OCI-LY7 (cell line): Measurements from ENCODE around the gene ARHGAP24. TPM values are rescaled to one million over a fixed set of nuclear protein-coding genes. Genes with fewer than 3 reads are reported as not detected.

Experiments used
- BruUV-seq: library from RNA; stranded (reverse); fragments of 400-500 nt; replicated peaks from 2 replicates; lab custom pipeline; 2021; lab: Mats Ljungman, UMichigan
- CTCF ChIA-PET: fragments of 300-600 bp; sonication (Branson Sonifier 250); formaldehyde crosslinking; loops from one replicate; lab custom pipeline; 2022; ENCODE audit warnings: antibody characterized with exemption; ENCODE audit not compliant: unreplicated experiment; lab: Charles Lee
- POLR2A ChIA-PET: fragments of 300-600 bp; sonication (Branson Sonifier 250); formaldehyde crosslinking; loops from one replicate; lab custom pipeline; 2022; ENCODE audit warnings: antibody characterized with exemption; lab: Charles Lee
- DNase-seq: peaks from one replicate; pipeline ENCODE4 v3.0.0-alpha.2; 2015; ENCODE audit warnings: low spot score
- H2AFZ ChIP-seq: fragments of 200-600 bp; sonication (generic), shearing (Covaris generic); 2 replicates; pipeline ENCODE4 v1.6.1; 2014; ENCODE audit warnings: mild to moderate bottlenecking, antibody characterized with exemption, low read length, moderate library complexity
- H3K27ac ChIP-seq: fragments of 200-600 bp; sonication (generic); 2 replicates; pipeline ENCODE4 v1.5.1; 2014; ENCODE audit warnings: mixed run types, low read depth, mild to moderate bottlenecking, moderate library complexity, low read length, inconsistent platforms; ENCODE audit not compliant: poor library complexity, severe bottlenecking
- H3K36me3 ChIP-seq: fragments of 200-600 bp; sonication (generic); 2 replicates; pipeline ENCODE4 v1.6.1; 2014; ENCODE audit warnings: mild to moderate bottlenecking, antibody characterized with exemption, low read length, moderate library complexity, mixed read lengths; ENCODE audit not compliant: insufficient read depth
- H3K4me1 ChIP-seq: fragments of 200-600 bp; sonication (generic); 2 replicates; pipeline ENCODE4 v1.5.1; 2014; ENCODE audit warnings: mild to moderate bottlenecking, low read length; ENCODE audit not compliant: insufficient read depth, poor library complexity, severe bottlenecking
- H3K4me2 ChIP-seq: fragments of 200-600 bp; sonication (generic); 2 replicates; pipeline ENCODE4 v1.6.1; 2014; ENCODE audit warnings: mild to moderate bottlenecking, low read length
- H3K4me3 ChIP-seq: fragments of 200-600 bp; sonication (generic); 2 replicates; pipeline ENCODE4 v1.5.1; 2014; ENCODE audit warnings: mild to moderate bottlenecking, low read depth, low read length; ENCODE audit not compliant: poor library complexity, severe bottlenecking
- H3K79me2 ChIP-seq: fragments of 200-600 bp; sonication (generic); 2 replicates; pipeline ENCODE4 v1.6.1; 2016; ENCODE audit warnings: low read depth, mild to moderate bottlenecking, low read length, moderate library complexity, mixed read lengths; ENCODE audit not compliant: insufficient read depth
- H3K9me2 ChIP-seq: fragments of 200-600 bp; sonication (generic); 2 replicates; pipeline ENCODE4 v1.6.1; 2016; ENCODE audit warnings: mild to moderate bottlenecking, low read length, mixed read lengths; ENCODE audit not compliant: insufficient read depth
- H3K9me3 ChIP-seq: fragments of 200-600 bp; sonication (generic); 2 replicates; pipeline ENCODE4 v1.6.1; 2014; ENCODE audit warnings: mild to moderate bottlenecking, mixed run types, low read length, mixed read lengths
- H4K20me1 ChIP-seq: fragments of 200-600 bp; sonication (generic); 2 replicates; pipeline ENCODE4 v1.6.1; 2014; ENCODE audit warnings: mild to moderate bottlenecking, antibody characterized with exemption, low read length, moderate library complexity, mixed read lengths; ENCODE audit not compliant: insufficient read depth
- CTCF ChIP-seq: fragments of 200-600 bp; sonication (generic); conservative IDR thresholded peaks from 2 replicates; pipeline ENCODE4 v1.5.1; 2014; ENCODE audit warnings: mild to moderate bottlenecking, antibody characterized with exemption, low read length, moderate library complexity, mixed read lengths
- EZH2phosphoT487 ChIP-seq: fragments of 200-600 bp; sonication (generic); IDR thresholded peaks from 2 replicates; pipeline ENCODE4 v1.6.1; 2018; ENCODE audit warnings: low read depth, borderline replicate concordance, mild to moderate bottlenecking, mixed run types, antibody characterized with exemption, low read length, moderate library complexity, mixed read lengths
- intact Hi-C: fragments of 100-400 bp; cut with micrococcal nuclease; formaldehyde crosslinking; loops from one replicate; pipeline ENCODE4 v1.10.0; 2022; ENCODE audit not compliant: unreplicated experiment
- total RNA-seq, 2 experiments: library from RNA; depleted of rRNA in 1 of 2; stranded (reverse); fragments of >200 nt in 1 of 2; shearing (Covaris generic) in 1 of 2; gene quantifications; 2 replicates each; pipeline ENCODE4 v1.2.3, GENCODE V29; 2014 to 2022

The ARHGAP24 gene
- total RNA-seq, 2 experiments from 2014 or later: 0.88 to 4.4 TPM

- intact Hi-C loops: no loop called here
- Histone ChIP-seq H3K9me3 (no peaks in the 10 kb centered on the region), H4K20me1 (no peaks in the 10 kb centered on the region), H3K27ac (no peak overlapping the region), H3K4me3 (no peak overlapping the region), H3K9me2 (no peaks in the 10 kb centered on the region), H3K36me3 (no peaks in the 10 kb centered on the region), H3K79me2 (no peaks in the 10 kb centered on the region), H2AFZ (no peak overlapping the region), H3K4me2 (no peak overlapping the region), H3K4me1 (no peaks in the 10 kb centered on the region)
- ChIA-PET CTCF (no interaction called here), POLR2A (interaction anchor here (1.0 kb wide), 1 partner anchor 9 kb away, joined by 4 read pairs; no protein-coding TSS in a partner anchor)
- DNase-seq: no peak
- no TSS peak for BruUV-seq
- TF ChIP-seq CTCF (no peak), EZH2phosphoT487 (no peak)
These were observed 450.1 kb downstream of the ARHGAP24 start for GRCh38 chr4:85925071-85925470.

- H3K9me2 ChIP-seq: no peaks in the 10 kb centered on the region
- no peak overlapping the region for H3K4me2 ChIP-seq
- no peak for DNase-seq
- TF ChIP-seq EZH2phosphoT487 (no peak), CTCF (no peak)
- no peak overlapping the region for H3K27ac ChIP-seq
- H4K20me1 ChIP-seq: no peaks in the 10 kb centered on the region
- H3K36me3 ChIP-seq: no peaks in the 10 kb centered on the region
- CTCF ChIA-PET: no interaction called here
- no peak overlapping the region for H3K4me3 ChIP-seq
- intact Hi-C loops: no loop called here
- BruUV-seq: no TSS peak
- H3K9me3 ChIP-seq: no peaks in the 10 kb centered on the region
- no peaks in the 10 kb centered on the region for H3K4me1 ChIP-seq
- no peaks in the 10 kb centered on the region for H3K79me2 ChIP-seq
- H2AFZ ChIP-seq: no peak overlapping the region
- POLR2A ChIA-PET: interaction anchor here (1.2 kb wide), 1 partner anchor 10 kb away, joined by 4 read pairs; no protein-coding TSS in a partner anchor
These were observed 454.0 kb downstream of the ARHGAP24 start for GRCh38 chr4:85928775-85929591.
